Central memory CD8-positive, alpha-beta T cell (primary cell): ENCODE data around the gene PPIL3.

Experiments used
- ATAC-seq: fragments of 150-1000 bp; cut with Tn5 transposase; replicated peaks from 2 replicates; pipeline ENCODE4 v1.10.0; 2022; ENCODE audit warnings: mild to moderate bottlenecking, moderate FRiP score, moderate number of reproducible peaks; ENCODE audit not compliant: poor library complexity, severe bottlenecking; ENCODE audit errors: extremely low read depth
- DNase-seq, 2 donors: peaks; one replicate each; pipeline ENCODE4 v3.0.0; 2021; ENCODE audit warnings: low spot score in 2 of 2
- H3K27ac Mint-ChIP-seq: one replicate; pipeline ENCODE4 v1.8.0; 2022; ENCODE audit warnings: low read depth, mild to moderate bottlenecking, moderate library complexity, mixed read lengths
- H3K27me3 Mint-ChIP-seq: one replicate; pipeline ENCODE4 v1.8.0; 2022; ENCODE audit warnings: mixed read lengths
- H3K36me3 Mint-ChIP-seq: one replicate; pipeline ENCODE4 v1.8.0; 2022; ENCODE audit warnings: mild to moderate bottlenecking, moderate library complexity, mixed read lengths; ENCODE audit not compliant: insufficient read depth
- H3K4me1 Mint-ChIP-seq: one replicate; pipeline ENCODE4 v1.8.0; 2022; ENCODE audit warnings: mixed read lengths
- H3K4me3 Mint-ChIP-seq: one replicate; pipeline ENCODE4 v1.8.0; 2022; ENCODE audit warnings: mild to moderate bottlenecking, moderate library complexity, mixed read lengths
- H3K9me3 Mint-ChIP-seq: one replicate; pipeline ENCODE4 v1.8.0; 2022; ENCODE audit warnings: mixed read lengths

The PPIL3 gene

DNA sequence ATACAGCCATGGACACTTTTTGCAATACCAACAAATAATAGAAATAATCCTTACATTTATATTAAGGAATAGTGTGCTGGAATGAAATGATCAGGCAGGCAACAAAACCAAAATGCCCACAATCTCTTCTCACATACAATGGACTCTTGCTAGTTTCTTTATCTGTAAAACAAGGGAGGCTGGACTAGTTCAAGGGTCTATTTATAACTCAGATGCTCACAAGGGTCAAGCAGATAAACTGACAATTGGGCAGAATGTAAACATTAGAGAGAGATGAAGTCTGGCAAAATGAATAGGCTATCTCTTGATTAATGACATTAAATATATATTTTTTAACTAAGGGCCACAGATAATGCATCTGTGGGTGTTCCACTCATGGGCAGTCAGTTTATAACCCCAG is 11.4 kb downstream of the PPIL3 start:
- ATAC-seq (no peak), DNase-seq (no peak)
- peaks cover 5% of the 10 kb centered on the region for H3K4me1 Mint-ChIP-seq
- no peak overlapping the region for H3K4me3 Mint-ChIP-seq
- no peaks in the 10 kb centered on the region for H3K9me3 Mint-ChIP-seq
- H3K36me3 Mint-ChIP-seq, result peaks cover 64% of the 10 kb centered on the region
- H3K27me3 Mint-ChIP-seq, result no peaks in the 10 kb centered on the region
- H3K27ac Mint-ChIP-seq, result no peak overlapping the region

DNA sequence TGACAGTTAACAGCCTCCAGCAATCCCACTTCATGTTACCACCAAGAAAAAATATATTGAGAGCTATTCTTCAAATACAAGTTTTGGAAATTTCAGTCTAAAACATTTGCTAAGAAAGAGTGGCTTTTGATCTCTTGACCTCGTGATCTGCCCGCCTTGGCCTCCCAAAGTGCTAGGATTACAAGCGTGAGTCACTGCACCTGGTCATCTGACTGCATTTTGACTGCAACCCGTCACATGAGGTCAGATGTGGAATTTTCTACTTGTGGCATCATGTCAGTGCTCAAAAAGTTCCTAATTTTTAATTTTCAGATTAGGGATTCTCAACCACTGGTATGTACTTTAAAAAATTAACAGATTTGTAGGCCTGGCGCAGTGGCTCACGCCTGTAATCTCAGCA is 15.3 kb downstream of the PPIL3 start:
- Mint-ChIP-seq H3K27ac (no peak overlapping the region), H3K27me3 (no peaks in the 10 kb centered on the region), H3K36me3 (peaks cover 47% of the 10 kb centered on the region), H3K9me3 (no peaks in the 10 kb centered on the region), H3K4me1 (peaks cover 8% of the 10 kb centered on the region), H3K4me3 (no peak overlapping the region)
- ATAC-seq, result no peak
- DNase-seq, result no peak

DNA sequence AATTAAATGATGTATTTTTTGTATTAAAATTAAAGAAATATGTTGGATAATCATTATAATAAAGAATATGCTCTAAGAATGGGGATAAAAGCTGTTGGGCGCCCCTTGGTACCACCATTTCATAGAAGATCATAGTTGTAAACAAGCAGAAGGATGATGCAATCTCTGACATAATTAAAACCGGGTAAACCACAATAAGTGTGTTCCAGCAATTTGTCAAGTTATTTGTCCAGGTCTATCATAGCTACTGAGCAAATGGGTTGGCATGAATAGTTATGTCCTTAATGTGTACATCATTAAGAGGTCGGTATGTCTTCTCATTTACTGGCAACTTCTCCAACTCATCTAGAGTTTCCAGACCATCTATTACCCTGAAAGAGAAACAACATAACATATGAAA is 17.7 kb downstream of the PPIL3 start:
- peaks cover 40% of the 10 kb centered on the region for H3K36me3 Mint-ChIP-seq
- no peaks in the 10 kb centered on the region for H3K27me3 Mint-ChIP-seq
- peaks cover 10% of the 10 kb centered on the region for H3K4me1 Mint-ChIP-seq
- DNase-seq (no peak), ATAC-seq (no peak)
- no peak overlapping the region for H3K4me3 Mint-ChIP-seq
- H3K9me3 Mint-ChIP-seq, result no peaks in the 10 kb centered on the region
- H3K27ac Mint-ChIP-seq, result no peak overlapping the region

DNA sequence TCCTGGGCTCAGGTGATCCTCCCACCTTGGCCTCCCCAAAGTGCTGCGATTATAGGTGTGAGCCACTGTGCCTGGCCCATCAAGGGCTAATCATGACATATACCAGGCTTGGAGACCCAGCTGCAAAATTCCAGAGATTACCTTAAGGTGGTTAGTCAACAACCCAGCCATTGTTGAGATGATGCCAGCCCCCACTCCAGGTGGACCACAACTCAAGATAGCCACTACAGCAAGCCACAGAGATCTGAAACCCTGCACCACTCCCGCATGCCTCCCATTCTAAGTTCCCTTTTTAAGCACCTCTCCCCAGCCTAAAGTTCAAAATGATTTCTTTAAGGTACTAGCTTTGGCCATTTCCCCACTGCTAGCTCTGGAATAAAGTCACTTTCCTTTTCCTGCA is 19.9 kb downstream of the PPIL3 start:
- H3K27me3 Mint-ChIP-seq, result no peaks in the 10 kb centered on the region
- H3K27ac Mint-ChIP-seq, result peak overlapping the region; percentile 12
- peaks cover 23% of the 10 kb centered on the region for H3K4me1 Mint-ChIP-seq
- H3K9me3 Mint-ChIP-seq, result no peaks in the 10 kb centered on the region
- ATAC-seq (no peak), DNase-seq (no peak)
- no peak overlapping the region for H3K4me3 Mint-ChIP-seq
- H3K36me3 Mint-ChIP-seq, result peaks cover 35% of the 10 kb centered on the region

- Mint-ChIP-seq H3K4me1 (peaks cover 55% of the 10 kb centered on the region), H3K9me3 (no peaks in the 10 kb centered on the region), H3K4me3 (peak within 1 kb of the TSS; percentile 89), H3K27ac (peak within 1 kb of the TSS; percentile 100), H3K27me3 (no peaks in the 10 kb centered on the region), H3K36me3 (peaks cover 59% of the 10 kb centered on the region)
- DNase-seq (peak; percentile 85 to 94), ATAC-seq (peak; percentile 80)
These were observed 24.5 kb downstream of the PPIL3 start, which contains the start of gene CLK1 for GRCh38 chr2:200864176-200865034. TSS of gene CLK1 (minus strand) at chr2:200864658. CDS start at chr2:200861862, 2,796 bp downstream.

DNA sequence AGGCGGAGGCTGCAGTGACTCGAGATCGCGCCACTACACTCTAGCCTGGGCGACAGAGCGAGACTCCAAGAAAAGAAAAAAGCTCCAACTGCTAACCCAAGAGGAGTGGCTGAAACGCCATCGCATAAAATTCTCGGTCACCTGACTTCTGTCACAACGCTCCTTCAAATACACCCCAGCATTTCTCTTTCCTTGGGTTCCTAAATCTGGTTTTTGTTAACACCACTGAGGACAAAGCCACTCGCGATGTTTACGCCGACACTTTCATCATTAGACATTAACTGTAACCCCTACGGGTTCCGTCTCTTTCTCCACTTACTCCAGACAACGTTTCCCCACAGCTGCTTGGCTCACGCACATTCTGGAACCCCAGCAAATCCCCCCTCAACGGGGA is 25.1 kb downstream of the PPIL3 start:
- H3K4me3 Mint-ChIP-seq, result peak overlapping the region; percentile 89
- H3K27ac Mint-ChIP-seq, result peak overlapping the region; percentile 100
- ATAC-seq (no peak), DNase-seq (no peak)
- H3K9me3 Mint-ChIP-seq, result no peaks in the 10 kb centered on the region
- peaks cover 55% of the 10 kb centered on the region for H3K4me1 Mint-ChIP-seq
- peaks cover 62% of the 10 kb centered on the region for H3K36me3 Mint-ChIP-seq
- H3K27me3 Mint-ChIP-seq, result no peaks in the 10 kb centered on the region

DNA sequence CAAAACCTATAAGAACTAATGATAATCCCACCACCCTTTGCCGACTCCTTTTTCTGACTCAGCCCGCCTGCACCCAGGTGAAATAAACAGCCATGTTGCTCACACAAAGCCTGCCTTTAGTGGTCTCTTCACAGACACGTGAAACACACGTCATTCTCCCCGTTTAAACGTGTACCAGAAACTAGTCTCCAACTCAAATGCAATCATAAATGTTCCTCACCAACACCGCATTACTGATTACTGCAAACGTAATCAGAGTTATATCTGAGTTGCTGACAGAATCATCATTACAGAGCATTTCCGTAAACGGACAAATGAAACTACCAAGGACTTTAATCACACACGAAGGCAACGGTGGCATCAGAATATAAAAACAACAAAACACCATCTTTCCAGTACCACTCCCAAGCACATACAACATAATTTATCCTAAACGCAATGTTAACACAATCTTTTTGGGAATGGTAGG is 26.3 kb downstream of the PPIL3 start:
- peaks cover 63% of the 10 kb centered on the region for H3K4me1 Mint-ChIP-seq
- H3K27ac Mint-ChIP-seq, result peak overlapping the region; percentile 100
- no peaks in the 10 kb centered on the region for H3K27me3 Mint-ChIP-seq
- DNase-seq (peak; percentile 29 to 69), ATAC-seq (peak; percentile 55)
- peak overlapping the region; percentile 89 for H3K4me3 Mint-ChIP-seq
- no peaks in the 10 kb centered on the region for H3K9me3 Mint-ChIP-seq
- H3K36me3 Mint-ChIP-seq, result peaks cover 74% of the 10 kb centered on the region

DNA sequence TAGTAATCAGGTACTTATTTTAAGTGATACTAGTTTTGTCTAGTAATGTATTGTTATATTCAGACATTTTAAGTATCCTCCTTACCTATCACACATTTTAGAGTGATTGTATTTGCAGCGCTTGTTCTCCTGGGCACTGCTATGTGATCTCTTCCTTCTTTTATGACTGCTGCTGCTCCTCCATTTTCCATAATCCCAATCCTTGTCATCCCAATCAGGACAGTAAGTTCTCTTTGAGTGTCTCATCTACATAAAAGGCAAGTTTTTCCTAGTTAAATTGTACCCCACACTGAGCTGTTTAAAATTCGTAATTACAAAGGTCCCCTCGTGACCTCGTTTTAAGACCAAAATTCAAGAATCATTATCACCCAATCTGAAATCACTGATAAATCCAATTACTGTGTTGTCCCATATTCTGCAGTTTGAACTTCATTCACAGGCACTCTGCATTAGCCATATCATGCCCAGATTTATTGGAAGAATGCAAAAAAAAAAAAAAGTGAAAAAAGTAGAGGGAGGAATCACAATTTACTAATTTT is 27.2 kb downstream of the PPIL3 start:
- H3K36me3 Mint-ChIP-seq, result peaks cover 83% of the 10 kb centered on the region
- H3K27me3 Mint-ChIP-seq, result no peaks in the 10 kb centered on the region
- no peak for DNase-seq
- no peaks in the 10 kb centered on the region for H3K9me3 Mint-ChIP-seq
- peak overlapping the region; percentile 89 for H3K4me3 Mint-ChIP-seq
- no peak for ATAC-seq
- peak overlapping the region; percentile 100 for H3K27ac Mint-ChIP-seq
- peaks cover 72% of the 10 kb centered on the region for H3K4me1 Mint-ChIP-seq

DNA sequence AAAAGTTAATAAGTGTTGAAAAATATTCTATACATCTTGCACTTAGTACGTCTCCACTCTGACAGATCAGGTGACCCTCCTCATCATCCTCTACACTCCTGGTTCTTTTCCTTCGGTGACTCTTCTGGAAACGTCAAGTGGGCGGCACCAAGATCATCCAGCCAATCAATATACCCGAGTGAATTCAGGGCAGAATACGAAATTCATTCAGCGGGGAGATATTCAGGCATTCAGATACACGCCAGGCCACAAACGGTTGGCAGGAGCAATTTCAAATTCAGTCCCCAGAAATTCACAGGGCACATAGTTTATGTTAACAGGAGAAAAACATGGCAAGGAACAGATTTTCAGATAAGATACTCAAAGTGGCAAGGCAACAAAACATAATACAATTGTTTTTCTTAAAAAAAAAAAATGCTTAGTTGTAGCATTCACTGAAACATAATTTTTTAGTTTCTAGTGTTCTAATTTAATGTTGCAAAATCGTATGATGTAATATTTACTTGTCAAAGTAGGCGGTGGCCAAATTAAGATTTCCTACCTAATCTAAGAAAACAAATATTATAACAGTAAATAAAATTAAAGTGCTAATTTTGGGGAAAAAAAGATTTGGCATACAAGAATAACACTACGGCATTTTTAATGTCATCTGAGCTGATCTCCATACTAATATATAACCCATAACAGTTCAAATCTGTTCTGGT is 28.6 kb downstream of the PPIL3 start:
- H3K9me3 Mint-ChIP-seq, result no peaks in the 10 kb centered on the region
- H3K27me3 Mint-ChIP-seq, result no peaks in the 10 kb centered on the region
- peaks cover 93% of the 10 kb centered on the region for H3K36me3 Mint-ChIP-seq
- no peak for ATAC-seq
- no peak for DNase-seq
- H3K4me1 Mint-ChIP-seq, result peaks cover 76% of the 10 kb centered on the region
- H3K4me3 Mint-ChIP-seq, result peak overlapping the region; percentile 89
- peak overlapping the region; percentile 88 for H3K27ac Mint-ChIP-seq

GRCh38 chr2:200856806-200857205 is 32.1 kb downstream of the PPIL3 start:
- Mint-ChIP-seq H3K4me3 (no peak overlapping the region), H3K27ac (peak overlapping the region; percentile 87), H3K4me1 (peaks cover 55% of the 10 kb centered on the region), H3K36me3 (peaks cover 95% of the 10 kb centered on the region), H3K27me3 (no peaks in the 10 kb centered on the region), H3K9me3 (no peaks in the 10 kb centered on the region)
- ATAC-seq (no peak), DNase-seq (no peak)

DNA sequence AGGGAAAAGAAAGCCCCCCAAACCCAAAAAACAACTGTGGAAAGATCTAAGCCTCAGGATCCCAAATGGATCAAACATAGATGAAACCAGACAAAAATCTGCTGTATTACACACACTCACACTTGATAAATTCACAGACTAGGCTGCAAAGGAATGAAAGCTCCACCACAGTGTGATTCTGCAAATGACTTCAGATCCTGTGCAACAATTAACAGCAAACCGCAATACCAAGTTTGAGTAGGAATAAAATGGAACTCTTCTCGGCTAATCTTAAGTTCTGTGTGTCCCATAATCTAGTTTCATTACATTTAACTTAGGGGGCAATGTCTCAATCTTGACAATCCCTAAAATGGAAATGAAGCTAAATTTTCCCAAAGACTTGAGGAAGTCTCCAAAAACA is 36.3 kb downstream of the PPIL3 start:
- no peak overlapping the region for H3K4me3 Mint-ChIP-seq
- peak overlapping the region; percentile 64 for H3K27ac Mint-ChIP-seq
- no peaks in the 10 kb centered on the region for H3K9me3 Mint-ChIP-seq
- no peaks in the 10 kb centered on the region for H3K27me3 Mint-ChIP-seq
- H3K4me1 Mint-ChIP-seq, result peaks cover 30% of the 10 kb centered on the region
- ATAC-seq (no peak), DNase-seq (no peak)
- H3K36me3 Mint-ChIP-seq, result peaks cover 75% of the 10 kb centered on the region

- ATAC-seq (no peak), DNase-seq (no peak)
- Mint-ChIP-seq H3K27me3 (no peaks in the 10 kb centered on the region), H3K4me3 (no peak overlapping the region), H3K4me1 (peaks cover 20% of the 10 kb centered on the region), H3K9me3 (no peaks in the 10 kb centered on the region), H3K36me3 (peaks cover 65% of the 10 kb centered on the region), H3K27ac (peak overlapping the region; percentile 64)
These were observed 37.3 kb downstream of the PPIL3 start for GRCh38 chr2:200851398-200852248.
